OCI-LY3 (cell line): ENCODE results near the gene CDPF1.

ENCODE experiments used
- H2AFZ ChIP-seq: fragments of 200-600, 300-600 bp; shearing (Covaris generic); 2 replicates; pipeline ENCODE4 v1.6.0; 2014; ENCODE audit warnings: antibody characterized with exemption, low read depth, low read length
- H3K27ac ChIP-seq: fragments of 200-600, 300-600 bp; sonication (generic); 2 replicates; pipeline ENCODE4 v1.5.1; 2014; ENCODE audit warnings: mild to moderate bottlenecking, low read length, moderate library complexity, mixed read lengths
- H3K27me3 ChIP-seq: fragments of 200-600, 300-600 bp; sonication (generic); 2 replicates; pipeline ENCODE4 v1.6.1; 2014; ENCODE audit warnings: low read depth, low read length, mixed read lengths
- H3K36me3 ChIP-seq: fragments of 200-600, 300-600 bp; sonication (generic); replicated peaks from 2 replicates; pipeline ENCODE3; 2014; ENCODE audit warnings: low read depth, low read length, mixed read lengths
- H3K4me1 ChIP-seq: fragments of 300-600, 200-600 bp; sonication (generic); 2 replicates; pipeline ENCODE4 v1.6.1; 2014; ENCODE audit warnings: low read length, mixed read lengths
- H3K4me2 ChIP-seq: fragments of 200-600, 300-600 bp; sonication (generic); 2 replicates; pipeline ENCODE4 v1.6.1; 2014; ENCODE audit warnings: low read length, mixed read lengths
- H3K4me3 ChIP-seq: fragments of 300-600, 200-600 bp; sonication (generic); 2 replicates; pipeline ENCODE4 v1.5.1; 2014; ENCODE audit warnings: antibody characterized with exemption, mild to moderate bottlenecking, low read length, moderate library complexity
- H3K79me2 ChIP-seq: fragments of 300-600, 200-600 bp; shearing (Covaris generic); 2 replicates; pipeline ENCODE4 v1.6.1; 2014; ENCODE audit warnings: mild to moderate bottlenecking, low read length, mixed read lengths
- H3K9ac ChIP-seq: fragments of 300-600, 200-600 bp; shearing (Covaris generic); 2 replicates; pipeline ENCODE4 v1.6.0; 2014; ENCODE audit warnings: mild to moderate bottlenecking, low read length, moderate library complexity
- H3K9me3 ChIP-seq: fragments of 200-600, 300-600 bp; shearing (Covaris generic); 2 replicates; pipeline ENCODE4 v1.6.1; 2014; ENCODE audit warnings: low read length, mixed read lengths; ENCODE audit not compliant: insufficient read depth
- H4K20me1 ChIP-seq: fragments of 200-600, 300-600 bp; sonication (generic); 2 replicates; pipeline ENCODE4 v1.6.1; 2016; ENCODE audit warnings: low read length, mixed read lengths; ENCODE audit not compliant: insufficient read depth
- CTCF ChIP-seq: fragments of 200-600, 300-600 bp; sonication (generic); IDR thresholded peaks from 2 replicates; pipeline ENCODE4 v1.5.1; 2014; ENCODE audit warnings: antibody characterized with exemption, low read length, low read depth
- EZH2phosphoT487 ChIP-seq: fragments of 200-600 bp; shearing (Covaris generic); IDR thresholded peaks from 2 replicates; pipeline ENCODE4 v1.6.1; 2018; ENCODE audit warnings: antibody characterized with exemption, mixed run types, low read depth

CDPF1 gene

GRCh38 chr22:46247443-46247975, 2.6 kb downstream of the CDPF1 start:
- Histone ChIP-seq H2AFZ (no peak overlapping the region), H4K20me1 (no peaks in the 10 kb centered on the region), H3K27me3 (no peaks in the 10 kb centered on the region), H3K4me1 (peaks cover 12% of the 10 kb centered on the region), H3K4me2 (no peak overlapping the region), H3K9me3 (no peaks in the 10 kb centered on the region), H3K36me3 (peaks cover 20% of the 10 kb centered on the region), H3K27ac (no peak overlapping the region), H3K9ac (no peak overlapping the region), H3K4me3 (no peak overlapping the region), H3K79me2 (peaks cover 17% of the 10 kb centered on the region)
- TF ChIP-seq CTCF = no peak
- no peak for TF ChIP-seq EZH2phosphoT487

DNA sequence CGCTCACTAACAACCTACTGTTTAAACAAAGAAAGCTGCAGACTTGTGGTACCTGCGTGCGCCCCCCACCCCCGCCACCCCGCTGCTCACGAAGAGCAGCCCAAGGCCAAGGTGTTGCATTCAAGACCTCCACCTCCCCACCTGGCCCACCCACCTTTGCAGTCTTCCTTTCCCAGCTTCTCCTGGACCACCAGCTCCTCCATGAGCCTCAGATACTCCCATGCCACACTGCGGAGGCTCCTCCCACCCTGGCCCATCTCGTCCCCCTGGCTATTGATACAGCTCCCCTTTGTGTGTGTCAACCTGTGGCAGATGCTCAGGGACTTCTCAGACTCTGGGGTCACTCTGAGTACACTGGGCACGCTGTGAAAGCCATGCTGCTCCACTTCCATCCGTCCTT, 3.9 kb downstream of the CDPF1 start:
- Histone ChIP-seq H3K27me3 (no peaks in the 10 kb centered on the region), H2AFZ (no peak overlapping the region), H4K20me1 (no peaks in the 10 kb centered on the region), H3K27ac (no peak overlapping the region), H3K36me3 (peaks cover 20% of the 10 kb centered on the region), H3K4me2 (no peak overlapping the region), H3K4me1 (peaks cover 12% of the 10 kb centered on the region), H3K9me3 (no peaks in the 10 kb centered on the region), H3K9ac (no peak overlapping the region), H3K4me3 (no peak overlapping the region), H3K79me2 (peaks cover 17% of the 10 kb centered on the region)
- TF ChIP-seq CTCF (no peak), EZH2phosphoT487 (no peak)

- no peaks in the 10 kb centered on the region for H3K9me3 ChIP-seq
- H3K79me2 ChIP-seq = peaks cover 17% of the 10 kb centered on the region
- H3K4me3 ChIP-seq = no peak overlapping the region
- peaks cover 20% of the 10 kb centered on the region for H3K36me3 ChIP-seq
- no peak overlapping the region for H2AFZ ChIP-seq
- H3K9ac ChIP-seq = no peak overlapping the region
- no peaks in the 10 kb centered on the region for H3K27me3 ChIP-seq
- no peak overlapping the region for H3K4me2 ChIP-seq
- H3K4me1 ChIP-seq = peaks cover 6% of the 10 kb centered on the region
- TF ChIP-seq CTCF = no peak
- no peak for TF ChIP-seq EZH2phosphoT487
- H4K20me1 ChIP-seq = no peaks in the 10 kb centered on the region
- H3K27ac ChIP-seq = no peak overlapping the region
Observed at GRCh38 chr22:46245511-46245910, 4.6 kb downstream of the CDPF1 start.

DNA sequence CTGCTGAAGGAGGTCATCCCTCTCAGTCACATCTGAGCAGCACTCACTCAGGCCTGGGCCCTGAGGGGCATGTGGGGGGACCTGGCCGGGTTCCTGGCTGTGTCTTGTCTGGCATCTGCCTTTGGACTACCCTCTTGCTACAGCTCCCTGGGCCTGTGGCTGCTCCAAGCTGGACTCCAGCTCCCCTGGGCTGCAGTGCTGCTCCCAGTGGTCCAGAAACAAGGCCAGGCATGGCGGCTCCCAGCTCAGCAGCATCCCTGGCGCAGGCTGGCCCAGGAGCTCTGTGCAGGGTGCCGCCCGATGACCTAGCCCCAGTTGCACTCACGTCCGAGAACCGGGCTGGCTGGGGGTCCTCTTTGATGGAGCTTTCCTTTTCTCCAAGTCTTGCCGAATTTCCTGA, 5.3 kb downstream of the CDPF1 start:
- Histone ChIP-seq H3K27me3 (no peaks in the 10 kb centered on the region), H3K9me3 (no peaks in the 10 kb centered on the region), H4K20me1 (no peaks in the 10 kb centered on the region), H3K27ac (no peak overlapping the region), H3K9ac (no peak overlapping the region), H3K79me2 (peaks cover 15% of the 10 kb centered on the region), H3K36me3 (peaks cover 22% of the 10 kb centered on the region), H3K4me1 (peaks cover 4% of the 10 kb centered on the region), H3K4me2 (no peak overlapping the region), H2AFZ (no peak overlapping the region), H3K4me3 (no peak overlapping the region)
- no peak for TF ChIP-seq CTCF
- TF ChIP-seq EZH2phosphoT487 = no peak
